SK-N-MC (cell line): ENCODE measurements around the gene IMMP2L.
"Not testable (repeated sequence)": the region's sequence is repeated elsewhere in the genome, so short reads cannot be mapped to it uniquely, and the experiment has no call there.

ENCODE experiments used
- DNase-seq: peaks from one replicate; pipeline ENCODE4 v3.0.0-alpha.2; 2011; ENCODE audit warnings: low read depth, low spot score
- H3K27ac ChIP-seq: fragments of 200-600 bp; sonication (generic); 2 replicates; pipeline ENCODE4 v1.5.1; 2016; ENCODE audit warnings: mixed run types
- H3K36me3 ChIP-seq: fragments of 200-600 bp; sonication (generic); 2 replicates; pipeline ENCODE4 v1.6.1; 2017; ENCODE audit warnings: antibody characterized with exemption, low read length, mixed read lengths; ENCODE audit not compliant: insufficient read depth
- H3K4me3 ChIP-seq: fragments of 200-600 bp; sonication (generic); 2 replicates; pipeline ENCODE4 v1.5.1; 2016
- H3K9ac ChIP-seq: fragments of 200-600 bp; sonication (generic); 2 replicates; pipeline ENCODE4 v1.8.0; 2017; ENCODE audit warnings: mixed run types, mixed read lengths; ENCODE audit not compliant: insufficient read length
- H3K9me3 ChIP-seq: fragments of 200-600 bp; sonication (generic); 2 replicates; pipeline ENCODE4 v1.6.1; 2017; ENCODE audit warnings: low read depth, mild to moderate bottlenecking, antibody characterized with exemption, low read length, moderate library complexity, mixed read lengths
- EZH2 ChIP-seq: fragments of 200-600 bp; sonication (generic); IDR thresholded peaks from one replicate; pipeline ENCODE4 v1.6.1; 2017; ENCODE audit warnings: antibody characterized with exemption
- FOXP2 ChIP-seq: optimal IDR thresholded peaks from 2 replicates; pipeline ENCODE3; 2011; ENCODE audit warnings: mild to moderate bottlenecking, moderate library complexity; ENCODE audit not compliant: insufficient read depth; ENCODE audit errors: extremely low read length, control extremely low read depth
- POLR2AphosphoS5 ChIP-seq: IDR thresholded peaks from 2 replicates; pipeline ENCODE4 v1.6.1; 2012; ENCODE audit warnings: mild to moderate bottlenecking, low read depth, low read length, borderline replicate concordance

Gene IMMP2L

DNA sequence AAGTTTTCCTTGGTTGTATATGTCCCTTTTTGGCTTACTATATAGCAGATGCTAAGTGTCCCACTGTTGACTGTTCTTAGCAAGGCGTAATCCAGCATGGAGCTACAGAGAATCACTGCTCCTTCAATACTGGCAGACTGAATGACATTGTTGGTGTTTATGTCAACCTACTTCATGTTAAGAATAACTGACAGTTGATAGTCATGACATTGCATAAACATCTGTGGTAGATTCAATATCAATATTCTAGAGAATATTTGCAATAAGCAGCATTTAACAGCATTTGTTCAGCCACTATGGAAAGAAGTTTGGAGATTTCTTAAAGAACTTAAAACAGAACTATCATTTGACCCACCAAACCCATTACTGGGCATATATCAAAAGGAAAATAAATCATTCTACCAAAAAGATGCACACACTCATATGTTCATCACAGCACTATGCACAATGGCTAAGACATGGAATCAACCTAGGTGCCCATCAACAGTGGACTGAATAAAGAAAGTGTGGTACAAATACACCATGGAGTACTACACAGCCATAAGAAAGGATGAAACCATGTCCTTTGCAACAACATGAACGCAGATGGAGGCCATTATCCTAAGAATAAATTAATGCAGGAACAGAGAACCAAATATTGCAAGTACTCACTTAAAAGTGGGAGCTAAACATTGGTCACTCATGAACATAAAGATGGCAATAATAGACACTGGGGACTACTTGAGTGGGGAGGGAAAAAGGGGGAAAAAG is 88.7 kb downstream of the IMMP2L start:
- H3K36me3 ChIP-seq: no peaks in the 10 kb centered on the region
- no peak for DNase-seq
- H3K4me3 ChIP-seq: no peak overlapping the region
- no peak overlapping the region for H3K9ac ChIP-seq
- TF ChIP-seq POLR2AphosphoS5 (no peak), FOXP2 (no peak), EZH2 (no peak)
- no peaks in the 10 kb centered on the region; the same call in 1 of the 2 replicates for H3K9me3 ChIP-seq
- H3K27ac ChIP-seq: no peak overlapping the region

GRCh38 chr7:111470998-111471397 is 91.3 kb downstream of the IMMP2L start:
- Histone ChIP-seq H3K9me3 (no peaks in the 10 kb centered on the region; the same call in 1 of the 2 replicates), H3K36me3 (no peaks in the 10 kb centered on the region)
- TF ChIP-seq POLR2AphosphoS5: no peak
- TF ChIP-seq FOXP2: no peak
- no peak for TF ChIP-seq EZH2

DNA sequence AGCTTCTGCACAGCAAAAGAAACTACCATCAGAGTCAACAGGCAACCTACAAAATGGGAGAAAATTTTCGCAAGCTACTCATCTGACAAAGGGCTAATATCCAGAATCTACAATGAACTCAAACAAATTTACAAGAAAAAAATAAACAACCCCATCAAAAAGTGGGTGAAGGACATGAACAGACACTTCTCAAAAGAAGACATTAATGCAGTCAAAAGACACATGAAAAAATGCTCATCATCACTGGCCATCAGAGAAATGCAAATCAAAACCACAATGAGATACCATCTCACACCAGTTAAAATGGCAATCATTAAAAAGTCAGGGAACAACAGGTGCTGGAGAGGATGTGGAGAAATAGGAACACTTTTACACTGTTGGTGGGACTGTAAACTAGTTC is 92.4 kb downstream of the IMMP2L start:
- H3K9me3 ChIP-seq, H3K4me3 ChIP-seq, H3K27ac ChIP-seq, H3K9ac ChIP-seq, H3K36me3 ChIP-seq, DNase-seq: not testable (repeated sequence)

More at GRCh38 chr7:111470998-111471397, 91.3 kb downstream of the IMMP2L start:
- Histone ChIP-seq H3K9ac (no peak overlapping the region), H3K27ac (no peak overlapping the region), H3K4me3 (no peak overlapping the region)
- no peak for DNase-seq

GRCh38 chr7:111465774-111466173 is 96.5 kb downstream of the IMMP2L start:
- not testable (repeated sequence) for H3K36me3 ChIP-seq, H3K9me3 ChIP-seq, H3K9ac ChIP-seq, DNase-seq, H3K4me3 ChIP-seq, H3K27ac ChIP-seq

- no peaks in the 10 kb centered on the region for H3K36me3 ChIP-seq
- H3K4me3 ChIP-seq: no peak overlapping the region
- H3K27ac ChIP-seq: no peak overlapping the region
- TF ChIP-seq POLR2AphosphoS5: no peak
- TF ChIP-seq EZH2: no peak
- no peak for TF ChIP-seq FOXP2
- no peak overlapping the region for H3K9ac ChIP-seq
- DNase-seq: no peak
- H3K9me3 ChIP-seq: no peaks in the 10 kb centered on the region
Observed at GRCh38 chr7:111460695-111461094, 101.6 kb downstream of the IMMP2L start.

- no peaks in the 10 kb centered on the region for H3K9me3 ChIP-seq
- H3K4me3 ChIP-seq: no peak overlapping the region
- H3K9ac ChIP-seq: no peak overlapping the region
- H3K36me3 ChIP-seq: no peaks in the 10 kb centered on the region
- no peak for TF ChIP-seq FOXP2
- TF ChIP-seq EZH2: no peak
- TF ChIP-seq POLR2AphosphoS5: no peak
- no peak overlapping the region for H3K27ac ChIP-seq
- no peak for DNase-seq
Observed at GRCh38 chr7:111459757-111460280, 102.5 kb downstream of the IMMP2L start.

DNA sequence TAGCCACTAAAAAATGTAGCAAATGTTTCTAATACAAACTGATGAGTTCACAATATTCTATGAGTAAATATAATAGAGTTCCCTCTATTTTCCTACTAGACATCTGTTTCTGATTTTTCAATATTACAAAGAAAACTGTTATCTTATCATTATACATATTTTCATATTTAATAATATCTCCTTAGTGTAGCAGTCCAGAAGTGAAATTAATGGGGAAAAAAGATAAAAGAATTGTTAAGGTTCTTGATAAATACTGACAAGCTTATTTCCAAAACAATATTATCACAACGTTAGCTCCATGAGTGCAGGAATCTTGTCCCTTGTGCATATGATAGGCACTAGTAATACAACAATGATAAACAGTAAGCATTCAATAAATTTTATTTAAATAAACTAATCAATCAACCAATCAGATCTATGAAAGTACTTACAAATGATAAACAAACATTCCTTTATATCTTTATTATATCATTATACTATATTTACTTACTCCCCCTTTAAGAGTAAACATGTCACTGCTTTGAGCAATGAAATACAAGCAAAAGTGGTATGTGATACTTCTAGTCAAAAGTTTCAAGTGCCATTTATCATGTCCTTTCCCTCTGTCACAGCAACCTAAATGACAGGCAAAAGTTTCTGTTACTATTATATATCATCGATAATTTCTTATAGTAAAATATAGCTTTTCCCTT is 103.1 kb downstream of the IMMP2L start:
- no peaks in the 10 kb centered on the region for H3K36me3 ChIP-seq
- H3K27ac ChIP-seq: no peak overlapping the region
- no peak overlapping the region for H3K4me3 ChIP-seq
- H3K9me3 ChIP-seq: no peaks in the 10 kb centered on the region
- no peak overlapping the region for H3K9ac ChIP-seq
- DNase-seq: no peak
- no peak for TF ChIP-seq POLR2AphosphoS5

DNA sequence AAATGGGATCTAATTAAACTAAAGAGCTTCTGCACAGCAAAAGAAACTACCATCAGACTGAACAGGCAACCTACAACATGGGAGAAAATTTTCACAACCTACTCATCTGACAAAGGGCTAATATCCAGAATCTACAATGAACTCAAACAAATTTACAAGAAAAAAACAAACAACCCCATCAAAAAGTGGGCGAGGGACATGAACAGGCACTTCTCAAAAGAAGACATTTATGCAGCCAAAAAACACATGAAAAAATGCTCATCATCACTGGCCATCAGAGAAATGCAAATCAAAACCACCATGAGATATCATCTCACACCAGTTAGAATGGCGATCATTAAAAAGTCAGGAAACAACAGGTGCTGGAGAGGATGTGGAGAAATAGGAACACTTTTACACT is 111.6 kb downstream of the IMMP2L start:
- H3K9ac ChIP-seq, DNase-seq, H3K36me3 ChIP-seq, H3K27ac ChIP-seq, H3K9me3 ChIP-seq, H3K4me3 ChIP-seq: not testable (repeated sequence)

DNA sequence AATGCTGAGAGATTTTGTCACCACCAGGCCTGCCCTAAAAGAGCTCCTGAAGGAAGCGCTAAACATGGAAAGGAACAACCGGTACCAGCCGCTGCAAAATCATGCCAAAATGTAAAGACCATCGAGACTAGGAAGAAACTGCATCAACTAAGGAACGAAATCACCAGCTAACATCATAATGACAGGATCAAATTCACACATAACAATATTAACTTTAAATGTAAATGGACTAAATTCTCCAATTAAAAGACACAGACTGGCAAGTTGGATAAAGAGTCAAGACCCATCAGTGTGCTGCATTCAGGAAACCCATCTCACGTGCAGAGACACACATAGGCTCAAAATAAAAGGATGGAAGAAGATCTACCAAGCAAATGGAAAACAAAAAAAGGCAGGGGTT is 114.8 kb downstream of the IMMP2L start:
- H3K36me3 ChIP-seq, H3K4me3 ChIP-seq, H3K9me3 ChIP-seq, DNase-seq, H3K9ac ChIP-seq, H3K27ac ChIP-seq: not testable (repeated sequence)
